Frontal cortex (tissue), 4 donors: Measurements from ENCODE around the gene MFSD6L. TPM values are rescaled to one million over a fixed set of nuclear protein-coding genes. Genes with fewer than 3 reads are reported as not detected.

Experiments
- DNase-seq, 2 donors: peaks; one replicate each; pipeline ENCODE4 v3.0.0; 2012; ENCODE audit warnings: low spot score in 2 of 2
- FAIRE-seq: peaks from 2 replicates; lab custom pipeline; 2012; peaks lifted over from hg19 to GRCh38; lab: Jason Lieb, UNC
- total RNA-seq: library from RNA; depleted of rRNA; stranded (reverse); fragments of >200 nt; gene quantifications from one replicate; pipeline ENCODE4 v1.2.3, GENCODE V29; 2014
- donor health status: control.
- donor health status: control.
- donor health status: control.

Gene MFSD6L
- not detected for total RNA-seq

DNA sequence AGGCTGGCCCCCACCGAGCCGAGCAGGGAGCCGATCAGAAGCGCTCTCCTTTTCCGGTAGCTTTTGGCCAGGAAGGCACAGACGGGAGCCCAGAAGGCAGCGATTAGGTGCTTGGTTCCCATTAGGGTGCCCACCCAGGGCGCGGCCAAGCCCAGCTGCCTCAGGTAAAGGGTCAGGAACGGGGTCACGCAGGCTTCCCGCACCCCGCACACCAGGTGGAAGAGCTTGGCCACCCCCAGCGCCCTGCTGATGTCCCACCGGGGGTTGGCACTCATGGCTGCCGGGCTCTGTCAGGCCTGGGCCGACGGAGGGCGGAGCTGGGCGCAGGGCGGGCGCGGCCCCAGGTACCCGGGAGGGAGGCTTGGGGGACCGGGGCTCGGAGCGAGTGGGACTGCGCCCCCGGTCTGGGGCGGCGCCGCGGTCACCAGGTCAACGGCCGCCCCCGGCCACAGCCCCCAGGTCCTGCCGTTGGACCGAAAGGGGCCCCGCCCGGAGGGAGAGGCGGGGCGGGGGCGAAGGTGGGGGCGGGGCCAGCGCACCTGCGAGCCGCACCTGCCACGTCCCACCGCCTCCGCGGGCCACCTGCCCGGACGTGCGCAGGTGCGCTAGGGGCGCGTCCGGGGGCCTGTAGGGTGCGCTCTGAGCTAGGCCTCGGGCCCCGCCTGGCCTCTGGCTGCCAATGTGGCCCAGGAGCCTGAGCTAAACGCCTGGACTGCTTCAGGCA is at the start of gene MFSD6L:
MFSD6L (minus strand) TSS at position 520 of the 724 bp plus-strand sequence; CDS start at position 275, 245 bp downstream.
- FAIRE-seq, result no peak
- no peak for DNase-seq

- DNase-seq (no peak), FAIRE-seq (no peak)
Measured at GRCh38 chr17:8847891-8848290, 48.7 kb upstream of the MFSD6L start.

DNA sequence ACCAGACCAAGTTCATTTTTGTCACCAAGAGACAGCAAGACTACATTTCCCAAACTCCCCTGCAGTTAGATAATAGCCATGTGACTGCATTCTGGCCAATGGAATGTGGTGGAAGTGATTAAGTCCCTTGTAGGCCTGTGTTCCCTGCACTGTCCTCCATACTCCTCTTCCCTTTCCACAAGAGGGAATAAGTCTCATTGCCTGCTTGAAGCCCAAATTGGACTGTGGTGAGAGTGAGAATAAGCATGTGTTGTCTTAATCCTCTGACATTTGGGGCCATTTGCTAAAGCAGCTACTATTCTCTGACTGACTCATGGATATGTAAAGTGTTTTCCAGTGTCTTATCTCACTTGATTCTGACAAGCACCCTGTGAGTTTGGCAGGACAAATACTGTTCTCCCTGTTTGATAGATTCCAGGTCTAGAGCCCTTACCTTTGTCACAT is 47.6 kb upstream of the MFSD6L start:
- no peak for FAIRE-seq
- no peak for DNase-seq

GRCh38 chr17:8844229-8845218 is 45.4 kb upstream of the MFSD6L start:
- no peak for FAIRE-seq
- no peak for DNase-seq

GRCh38 chr17:8843344-8843743 is 44.2 kb upstream of the MFSD6L start:
- no peak for DNase-seq

GRCh38 chr17:8841844-8842243 is 42.7 kb upstream of the MFSD6L start:
- FAIRE-seq, result no peak
- DNase-seq, result no peak

More at GRCh38 chr17:8843344-8843743, 44.2 kb upstream of the MFSD6L start:
- no peak for FAIRE-seq

DNA sequence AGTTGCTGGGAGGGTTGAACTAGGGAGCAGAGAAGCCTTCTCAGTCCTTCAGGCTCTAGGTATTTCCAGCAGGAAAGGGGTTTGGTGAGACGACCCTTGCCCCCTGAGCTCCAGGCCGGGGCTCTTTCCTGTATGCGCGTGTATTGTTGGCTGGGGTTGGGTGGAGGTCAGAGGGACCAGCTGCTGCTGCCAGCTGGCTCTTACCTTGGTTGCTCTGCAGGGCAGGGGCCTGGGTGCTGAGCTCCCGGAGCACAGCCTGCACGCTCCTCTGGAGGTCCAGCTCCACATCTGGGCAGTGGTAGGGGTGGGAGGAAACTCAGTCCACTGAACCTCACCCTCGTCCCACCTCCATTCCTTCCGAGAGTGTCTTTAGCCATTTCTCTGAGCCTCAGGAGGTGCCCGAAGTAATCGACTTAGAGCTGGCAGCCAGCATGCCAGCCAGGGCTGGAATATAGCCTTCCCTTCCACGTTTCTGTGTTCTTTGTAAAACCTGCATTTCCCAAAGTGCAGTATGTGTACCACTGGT is 40.3 kb upstream of the MFSD6L start:
- FAIRE-seq, result no peak

GRCh38 chr17:8838551-8839095 is 39.5 kb upstream of the MFSD6L start:
- DNase-seq, result no peak
- no peak for FAIRE-seq

More for the DNA sequence above, 40.3 kb upstream of the MFSD6L start:
- DNase-seq, result no peak

GRCh38 chr17:8837563-8838075 is 38.5 kb upstream of the MFSD6L start:
- FAIRE-seq, result no peak
- DNase-seq, result no peak

- DNase-seq (no peak), FAIRE-seq (no peak)
Measured at GRCh38 chr17:8836821-8837562, 37.8 kb upstream of the MFSD6L start.

DNA sequence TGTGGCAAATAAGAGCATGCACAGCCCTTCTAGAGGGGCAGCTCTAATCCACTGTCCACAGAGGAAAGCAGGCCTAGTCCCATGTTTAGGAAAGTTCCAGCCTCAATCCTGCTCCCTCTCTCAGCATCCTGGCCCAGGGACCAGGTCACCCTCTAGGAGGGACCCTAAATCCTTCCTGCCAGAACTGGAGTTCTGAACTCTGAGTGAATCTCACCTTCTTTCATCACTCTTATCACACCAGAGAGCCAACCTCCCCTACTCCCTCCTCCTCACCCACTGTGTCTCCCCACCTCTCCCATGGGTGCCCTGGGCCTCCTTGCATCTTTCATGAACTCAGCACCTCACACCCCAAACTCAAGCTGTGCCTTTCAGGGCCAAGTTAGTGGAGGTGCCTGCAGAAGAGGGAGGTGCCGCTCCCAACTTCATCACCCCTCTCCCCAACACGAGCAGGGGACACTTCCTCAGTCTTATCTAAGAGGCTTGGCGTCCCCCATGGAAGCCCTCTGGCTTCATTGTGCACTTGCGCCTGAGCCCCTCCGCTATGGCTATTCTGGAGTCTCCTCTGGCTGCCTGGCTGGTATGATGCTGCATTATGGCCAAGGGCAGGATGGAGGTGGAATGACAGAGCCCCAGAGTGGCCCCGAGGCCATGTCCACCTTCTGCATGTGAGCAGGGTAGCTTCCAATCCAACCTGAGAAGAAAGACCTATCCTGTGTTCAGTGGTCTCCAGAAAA is 36.6 kb upstream of the MFSD6L start:
- DNase-seq (no peak), FAIRE-seq (no peak)

GRCh38 chr17:8835106-8835505 is 35.9 kb upstream of the MFSD6L start:
- no peak for DNase-seq
- FAIRE-seq, result no peak

DNA sequence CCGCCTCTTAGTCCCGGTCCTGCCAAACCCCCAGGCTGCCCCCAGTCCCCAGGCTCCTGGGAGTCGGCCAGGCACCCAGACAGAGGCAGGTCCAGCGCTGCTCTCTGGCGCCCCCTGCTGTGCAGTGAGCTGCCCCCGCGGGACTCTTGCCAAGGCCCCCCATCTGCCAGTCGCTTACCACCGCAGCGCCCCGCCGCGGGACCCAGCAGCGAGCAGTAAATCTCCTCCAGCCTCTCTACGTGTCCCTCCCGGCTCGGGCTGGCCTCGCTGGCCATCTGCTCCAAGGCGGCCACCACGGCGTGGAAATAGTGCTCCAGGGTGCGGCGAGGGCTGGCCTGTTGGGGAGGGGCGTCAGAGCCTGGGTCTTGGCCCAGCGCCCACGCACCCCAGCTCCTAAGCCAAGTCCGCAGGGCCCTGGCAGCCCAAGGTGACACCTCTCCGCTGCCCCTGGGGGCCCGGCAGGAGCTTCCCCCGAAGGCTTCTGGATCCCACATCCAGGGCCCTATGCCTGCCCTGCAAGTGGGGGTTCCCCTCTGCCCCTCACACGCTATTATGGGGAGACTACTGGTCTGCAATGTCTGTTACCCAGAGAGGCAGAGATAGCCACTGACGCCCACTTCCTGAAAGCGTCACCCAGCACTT is 33.7 kb upstream of the MFSD6L start:
- DNase-seq (no peak), FAIRE-seq (no peak)

- FAIRE-seq, result no peak
- DNase-seq, result no peak
Measured at GRCh38 chr17:8831234-8831849, 32.2 kb upstream of the MFSD6L start.

DNA sequence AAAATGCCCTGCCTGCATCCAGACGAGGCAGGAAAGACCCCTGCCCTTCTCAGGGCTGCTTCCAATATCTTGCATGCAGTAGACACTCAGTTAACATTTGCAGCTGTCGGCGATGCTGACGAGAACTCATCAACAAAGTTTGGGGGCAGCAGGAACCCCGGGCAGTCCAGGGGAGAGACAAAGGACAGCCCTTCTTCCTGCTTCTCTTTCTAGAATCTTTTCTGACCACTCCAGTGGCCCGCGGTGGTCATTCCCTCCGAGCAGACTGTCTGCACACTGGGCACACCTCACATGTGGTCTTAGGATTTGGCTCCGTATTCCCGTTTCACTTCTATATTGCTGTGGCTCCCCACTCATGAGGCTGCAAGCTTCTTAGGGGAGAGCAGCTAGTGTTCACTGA is 31.0 kb upstream of the MFSD6L start:
- FAIRE-seq, result no peak
- DNase-seq, result no peak

DNA sequence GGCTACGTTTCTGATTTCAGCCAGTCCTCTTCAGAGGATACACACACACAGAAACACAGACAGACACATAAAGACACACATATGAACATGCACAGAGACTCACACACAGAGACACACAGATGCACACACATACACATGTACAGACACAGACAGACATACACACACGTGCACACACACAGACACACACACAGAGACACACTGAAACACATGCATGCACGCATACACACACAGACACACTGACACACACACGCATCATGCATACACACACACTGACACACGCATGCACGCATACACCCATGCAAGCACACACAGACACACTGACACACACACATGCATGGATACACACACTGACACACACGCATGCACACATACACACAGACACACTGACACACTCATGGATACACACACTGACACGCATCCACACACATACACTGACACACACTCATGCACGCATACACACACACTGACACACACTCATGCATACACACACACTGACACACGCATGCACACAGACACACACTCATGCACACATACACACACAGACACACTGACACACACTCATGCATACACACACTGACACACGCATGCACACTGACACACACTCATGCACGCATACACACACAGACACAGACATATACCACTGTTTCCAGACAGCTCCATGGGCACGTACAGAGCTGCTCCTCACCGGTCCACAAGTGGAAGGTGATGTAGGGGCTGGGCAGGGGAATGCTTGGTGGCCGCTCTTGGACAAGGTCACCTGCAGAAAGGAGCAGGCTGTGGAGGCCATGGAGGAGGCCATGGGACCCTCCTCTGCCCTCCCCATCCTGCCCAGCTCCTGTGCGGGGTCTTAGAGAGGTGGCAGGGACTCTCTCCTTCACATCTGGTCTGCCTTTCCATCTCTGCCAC is 30.1 kb upstream of the MFSD6L start:
- FAIRE-seq, result no peak
- DNase-seq, result no peak

GRCh38 chr17:8828517-8828875 is 29.3 kb upstream of the MFSD6L start:
- FAIRE-seq, result no peak
- DNase-seq, result no peak
